NK-92 (cell line): ENCODE data around the gene DRICH1.
"Not testable (repeated sequence)": the region's sequence is repeated elsewhere in the genome, so short reads cannot be mapped to it uniquely, and the experiment has no call there.

Source experiments
- DNase-seq: peaks from one replicate; lab custom pipeline; 2025; ENCODE audit not compliant: unreplicated experiment; lab: John Stamatoyannopoulos, UW

Gene DRICH1

DNA sequence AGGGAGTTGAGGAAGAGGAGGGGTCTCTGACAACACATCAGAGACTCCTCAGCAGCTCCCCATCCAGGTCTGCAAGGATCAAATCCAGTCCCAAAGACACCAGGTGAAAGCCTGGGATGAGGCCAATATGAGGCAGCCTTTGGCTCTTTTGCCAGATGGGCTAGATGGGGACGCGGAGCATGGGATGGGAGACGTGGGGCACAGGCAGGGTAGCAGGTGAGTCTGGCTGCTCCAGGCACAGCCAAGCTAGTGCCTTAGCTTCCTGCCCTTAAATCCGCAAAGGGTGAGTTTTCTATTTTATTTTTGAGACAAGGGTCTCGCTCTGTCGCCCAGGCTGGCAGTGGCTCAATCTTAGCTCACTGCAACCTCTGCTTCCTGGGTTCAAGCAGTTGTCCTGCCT, 19.6 kb upstream of the DRICH1 start:
- no peak for DNase-seq

DNA sequence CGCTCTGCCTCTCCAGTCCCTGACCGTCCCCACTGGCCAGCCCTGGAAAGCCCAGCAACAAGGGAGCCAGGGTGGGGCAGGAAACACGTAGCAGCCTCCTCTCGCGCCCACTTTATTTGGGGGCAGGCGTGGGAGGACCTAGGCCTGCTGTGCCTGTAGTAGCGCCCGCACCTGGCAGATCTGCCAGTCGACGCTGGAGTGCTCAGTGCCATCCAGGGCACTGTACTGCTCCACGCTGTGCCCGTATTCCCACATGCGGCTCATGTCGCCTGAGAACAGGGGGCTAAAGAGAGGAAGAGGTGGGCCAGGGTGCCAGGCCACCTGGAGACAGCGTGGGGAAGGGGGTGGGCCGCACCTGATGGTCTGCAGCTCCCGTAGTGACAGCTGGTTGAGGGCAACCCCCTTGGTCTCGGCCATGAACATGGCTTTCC, 17.0 kb upstream of the DRICH1 start:
- no peak for DNase-seq

DNA sequence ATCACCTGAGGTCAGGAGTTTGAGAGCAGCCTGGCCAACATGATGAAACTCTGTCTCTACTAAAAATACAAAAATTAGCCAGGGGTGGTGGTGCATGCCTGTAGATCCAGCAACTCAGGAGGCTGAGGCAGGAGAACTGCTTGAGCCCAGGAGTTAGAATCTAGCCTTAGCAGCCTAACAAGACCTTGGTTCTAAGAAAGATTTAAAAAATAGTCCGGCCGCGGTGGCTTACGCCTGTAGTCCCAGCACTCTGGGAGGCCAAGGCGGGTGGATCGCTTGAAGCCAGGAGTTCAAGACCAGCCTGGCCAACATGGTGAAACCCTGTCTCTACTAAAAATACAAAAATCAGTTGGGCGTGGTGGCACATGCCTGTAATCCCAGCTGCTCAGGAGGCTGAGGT, 14.4 kb upstream of the DRICH1 start:
- not testable (repeated sequence) for DNase-seq

DNA sequence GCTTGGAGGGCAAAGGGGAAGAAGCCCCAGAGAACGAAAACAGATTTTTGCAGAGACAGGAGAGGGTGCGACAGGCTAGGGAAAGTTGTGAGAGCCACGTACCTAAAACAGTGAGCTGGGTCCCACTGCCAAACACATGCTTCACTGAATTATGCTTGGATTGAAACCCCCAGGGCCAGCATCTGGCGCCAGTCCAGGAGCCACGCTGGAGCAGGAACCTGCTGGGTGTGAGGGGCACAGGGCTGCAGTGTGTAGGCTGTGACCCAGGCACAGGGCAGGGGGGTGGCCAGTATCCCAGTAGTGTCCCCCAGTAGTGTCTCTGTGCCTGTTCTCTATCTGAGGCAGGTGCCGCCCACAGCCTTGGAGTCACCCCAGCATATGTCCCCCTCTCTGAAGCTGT, 8.1 kb upstream of the DRICH1 start:
- not testable (repeated sequence) for DNase-seq

DNA sequence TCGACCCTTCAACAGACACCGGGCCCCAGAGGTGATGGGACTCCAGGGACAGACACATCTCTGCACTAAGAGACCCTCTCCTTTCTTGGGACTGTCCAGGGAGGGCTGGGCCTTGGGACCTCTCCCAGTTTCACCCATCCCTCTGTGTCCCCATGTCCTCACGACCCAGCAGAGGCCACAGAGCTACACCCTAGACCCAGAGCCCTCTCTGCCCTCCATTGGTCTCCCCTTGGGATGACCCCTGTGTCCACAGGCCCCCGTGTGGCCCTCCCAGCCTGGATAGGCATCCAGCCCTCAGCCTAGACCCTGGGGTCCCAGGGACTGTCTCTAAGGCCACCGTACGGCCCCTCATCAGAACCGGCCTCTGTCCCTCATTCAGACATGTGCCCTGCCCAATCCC, 7.5 kb upstream of the DRICH1 start:
- DNase-seq: no peak

DNA sequence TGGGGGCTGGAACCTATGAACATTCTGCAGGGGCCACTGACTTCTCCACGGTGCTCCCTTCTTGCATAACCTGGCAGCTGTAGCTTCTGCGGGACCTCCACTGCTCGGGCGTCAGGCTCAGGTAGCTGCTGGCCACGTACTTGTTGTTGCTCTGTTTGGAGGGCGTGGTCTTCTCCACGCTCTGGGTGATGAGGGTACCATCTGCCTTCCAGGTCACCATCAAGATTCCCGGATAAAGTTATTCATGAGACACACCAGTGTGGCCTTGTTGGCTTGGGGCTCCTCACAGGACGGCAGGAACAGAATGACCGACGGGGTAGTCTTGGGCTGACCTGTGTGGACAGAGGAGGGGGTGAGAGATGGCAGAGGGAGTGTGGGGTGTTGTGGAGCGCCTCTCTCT, 6.5 kb upstream of the DRICH1 start:
- no peak for DNase-seq

DNA sequence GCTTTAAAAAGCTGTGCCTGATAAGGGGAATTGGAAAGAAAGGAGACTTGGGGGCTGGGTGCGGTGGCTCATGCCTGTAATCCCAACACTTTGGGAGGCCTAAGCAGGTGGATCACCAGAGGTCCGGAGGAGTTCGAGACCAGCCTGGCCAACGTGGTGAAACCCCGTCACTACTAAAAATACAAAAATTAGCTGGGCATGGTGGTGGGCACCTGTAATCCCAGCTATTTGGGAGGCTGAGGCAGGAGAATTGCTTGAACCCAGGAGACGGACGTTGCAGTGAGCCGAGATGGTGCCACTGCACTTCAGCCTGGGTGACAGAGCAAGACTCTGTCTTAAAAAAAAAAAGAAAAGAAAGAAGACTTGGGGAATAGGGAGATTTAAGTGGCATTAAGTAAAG, 3.2 kb upstream of the DRICH1 start:
- DNase-seq: not testable (repeated sequence)

DNA sequence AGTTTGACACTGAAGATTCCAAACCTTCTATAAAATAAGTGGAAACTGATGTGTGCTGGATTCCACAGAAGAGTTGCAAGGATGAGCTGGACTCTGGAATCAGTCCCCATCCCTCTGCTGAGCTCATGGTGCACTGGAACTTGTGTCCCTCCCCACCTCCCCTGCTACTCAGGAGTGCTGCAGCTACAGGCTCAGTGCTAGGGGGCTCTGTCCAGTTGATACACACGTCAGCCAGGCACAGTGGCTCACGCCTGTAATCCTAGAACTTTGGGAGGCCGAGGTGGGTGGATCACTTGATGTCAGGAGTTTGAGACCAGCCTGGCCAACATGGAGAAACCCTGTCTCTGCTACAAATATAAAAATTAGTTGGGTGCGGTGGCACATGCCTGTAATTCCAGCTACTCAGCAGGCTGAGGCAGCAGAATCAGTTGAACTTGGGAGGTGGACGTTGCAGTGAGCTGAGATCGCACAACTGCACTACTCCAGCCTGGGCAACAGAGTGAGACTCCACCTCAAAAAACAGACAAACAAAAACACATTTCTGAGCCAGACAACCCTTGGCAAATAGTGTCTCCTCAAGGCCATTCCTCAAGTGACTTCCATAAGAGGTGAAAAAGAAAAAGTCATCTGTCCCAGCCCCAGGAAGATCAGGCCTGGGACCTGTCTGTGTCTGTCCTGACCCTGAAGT, 3.9 kb downstream of the DRICH1 start:
- not testable (repeated sequence) for DNase-seq

DNA sequence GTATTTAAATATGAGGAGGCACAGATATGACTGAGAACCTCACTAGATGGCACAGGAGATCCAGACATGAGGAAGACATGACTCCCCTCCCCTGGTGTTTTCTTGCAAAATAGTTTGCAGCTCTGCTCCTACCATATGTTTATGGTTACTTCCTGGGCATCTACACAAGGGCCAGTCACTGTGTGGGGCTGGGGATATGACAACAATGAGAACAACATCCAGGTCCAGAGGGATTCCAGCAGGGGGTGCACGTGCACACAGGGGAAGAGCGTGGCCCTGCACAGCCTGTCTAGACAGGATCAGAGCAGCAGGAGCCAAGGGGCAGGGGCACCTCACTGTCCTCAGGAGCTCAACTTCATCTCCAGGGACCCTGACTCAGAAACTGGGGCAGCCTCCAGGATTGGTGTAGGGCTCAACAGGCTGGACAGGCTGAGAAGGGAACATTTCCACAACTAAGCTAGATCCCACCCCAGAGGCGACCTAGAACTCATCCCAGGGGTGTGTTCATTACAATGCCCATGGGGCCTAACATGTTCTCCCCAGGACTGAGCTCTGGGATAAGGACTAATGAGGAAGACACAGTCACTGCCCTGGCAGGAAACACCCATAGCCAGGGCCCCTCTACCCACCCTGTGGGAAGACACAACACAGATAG, 4.6 kb downstream of the DRICH1 start:
- DNase-seq: not testable (repeated sequence)

DNA sequence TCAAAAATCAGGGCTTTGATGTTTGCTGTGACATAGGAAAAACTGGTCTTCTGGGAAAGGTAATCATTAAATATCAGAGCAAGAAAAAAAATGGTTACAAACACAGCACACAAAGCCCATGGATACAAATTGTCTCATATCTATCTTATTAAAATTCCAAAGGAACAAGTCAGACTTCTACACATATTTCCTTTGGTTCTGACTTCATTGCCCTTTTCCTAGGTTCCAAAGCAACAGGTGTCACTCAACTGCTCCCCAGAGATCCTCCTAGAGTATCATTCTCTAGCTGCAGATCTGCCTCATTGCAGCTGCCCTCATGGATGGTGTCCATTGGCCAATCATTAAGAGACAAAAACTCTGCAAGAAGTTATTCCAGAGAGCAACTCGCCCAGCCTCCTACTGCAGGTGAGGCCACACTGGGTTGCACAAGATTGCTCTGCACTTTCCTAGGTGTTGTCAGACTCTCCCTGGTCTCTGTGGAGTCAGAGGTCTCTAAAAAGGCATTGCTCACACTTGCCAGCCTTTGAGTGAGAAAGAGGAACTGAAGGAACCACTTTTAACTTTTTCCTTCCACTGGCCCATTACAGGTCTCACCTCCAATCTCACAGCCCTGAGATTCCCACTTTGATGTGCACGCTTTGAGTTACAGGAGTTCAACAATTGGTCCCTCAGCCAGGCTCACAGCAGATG, 5.7 kb downstream of the DRICH1 start:
- no peak for DNase-seq

DNA sequence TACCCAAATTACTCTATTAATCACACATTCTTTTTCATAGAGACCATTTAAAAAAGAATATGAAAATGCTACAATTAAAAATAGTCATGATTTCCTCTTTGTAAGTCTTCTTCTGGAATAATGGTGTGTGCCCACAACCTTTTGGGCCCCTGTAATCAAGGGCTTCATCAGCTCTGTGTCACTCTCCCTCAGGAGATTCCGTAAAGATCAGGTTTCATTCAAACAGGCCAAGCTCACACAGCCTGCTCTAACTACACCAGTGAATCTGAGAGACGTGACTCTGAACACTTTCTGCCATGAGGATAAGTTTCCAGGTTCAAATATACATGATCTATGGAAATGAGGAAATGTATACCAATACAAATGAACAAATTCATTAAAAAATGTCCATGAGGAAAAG, 9.5 kb downstream of the DRICH1 start:
- DNase-seq: no peak

DNA sequence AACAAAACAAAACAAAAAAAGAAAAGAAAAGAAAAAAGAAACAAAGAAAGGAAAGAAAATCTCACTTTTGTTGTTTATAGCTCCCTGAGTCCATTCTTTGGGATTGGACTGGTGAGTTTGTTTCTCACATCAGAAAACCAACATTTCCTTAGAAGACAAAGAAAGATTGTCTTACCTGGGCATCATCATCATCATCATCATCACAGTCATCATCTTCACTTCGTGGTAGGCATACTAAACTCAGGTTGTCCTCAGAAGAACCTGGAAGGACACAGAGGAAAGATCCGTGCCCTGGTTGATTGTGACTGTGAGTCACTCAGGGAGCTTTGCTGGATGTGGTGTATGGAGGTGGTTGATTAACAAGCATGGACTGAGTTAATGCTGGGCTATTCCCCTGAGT, 10.2 kb downstream of the DRICH1 start:
- DNase-seq: not testable (repeated sequence)

DNA sequence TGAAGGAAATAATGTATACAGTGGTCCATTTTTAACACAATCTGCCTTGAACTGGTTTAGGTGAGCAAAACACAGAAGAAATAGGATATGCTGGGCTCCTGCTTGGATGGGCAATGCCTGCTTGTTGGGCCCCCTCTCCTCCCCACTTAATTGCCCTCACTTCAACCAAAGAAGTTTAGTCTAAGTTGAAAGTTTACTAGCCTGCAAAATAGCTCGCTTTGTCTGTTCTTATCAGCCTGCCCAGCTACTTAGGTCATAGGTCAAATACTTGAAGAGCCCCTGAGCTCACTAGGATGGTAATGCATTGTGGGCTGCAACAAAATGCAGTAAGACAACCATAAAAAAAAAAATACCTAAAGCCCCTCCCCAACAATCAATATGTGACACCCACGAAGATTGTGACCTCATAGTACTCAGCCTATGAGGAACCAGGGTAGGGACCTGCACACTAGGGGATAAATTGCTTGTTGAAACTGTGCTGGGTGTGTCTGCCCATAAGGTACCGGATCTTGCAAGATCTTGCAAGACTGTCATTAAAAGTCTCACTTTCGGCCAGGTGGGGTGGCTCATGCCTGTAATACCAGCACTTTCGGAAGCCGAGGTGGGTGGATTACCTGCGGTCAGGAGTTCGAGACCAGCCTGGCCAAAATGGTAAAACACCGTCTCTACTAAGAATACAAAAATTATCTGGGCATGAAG, 10.9 kb downstream of the DRICH1 start:
- DNase-seq: no peak

DNA sequence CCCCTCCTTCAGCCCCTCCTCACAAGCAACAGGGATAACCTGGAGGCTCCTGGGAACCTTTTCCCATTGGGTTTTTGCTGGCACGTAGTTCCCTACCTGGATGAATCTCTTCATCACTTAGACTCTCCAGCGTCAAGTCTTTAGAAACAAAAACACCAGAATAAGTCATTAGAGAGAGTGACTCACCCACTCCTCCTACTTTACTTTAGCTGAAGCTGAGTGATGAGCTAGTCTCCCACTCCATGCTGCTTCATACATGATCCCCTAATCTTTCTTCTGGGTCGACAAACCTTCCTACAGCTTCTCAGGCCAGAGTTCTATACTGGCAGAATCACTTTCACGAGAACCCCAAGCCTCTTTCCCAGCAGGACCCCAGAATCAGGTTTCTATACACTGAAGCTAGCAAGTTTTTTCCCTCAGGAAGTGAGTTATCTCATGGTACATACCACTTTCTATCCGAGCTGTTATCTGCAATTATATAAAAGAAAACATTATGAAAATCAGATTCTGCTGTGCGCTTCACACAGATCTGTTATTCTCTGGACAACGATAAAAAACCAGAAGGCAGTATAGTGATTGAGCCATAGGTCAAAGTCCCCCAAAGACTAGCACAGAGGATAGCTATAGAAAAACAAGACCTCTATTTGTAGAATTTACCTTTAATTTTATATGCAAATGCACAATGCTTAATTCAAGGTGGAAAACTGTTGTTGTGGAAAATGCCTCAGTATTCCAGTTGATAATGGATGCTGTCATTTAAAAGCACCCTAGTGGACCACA, 18.7 kb downstream of the DRICH1 start:
- no peak for DNase-seq

DNA sequence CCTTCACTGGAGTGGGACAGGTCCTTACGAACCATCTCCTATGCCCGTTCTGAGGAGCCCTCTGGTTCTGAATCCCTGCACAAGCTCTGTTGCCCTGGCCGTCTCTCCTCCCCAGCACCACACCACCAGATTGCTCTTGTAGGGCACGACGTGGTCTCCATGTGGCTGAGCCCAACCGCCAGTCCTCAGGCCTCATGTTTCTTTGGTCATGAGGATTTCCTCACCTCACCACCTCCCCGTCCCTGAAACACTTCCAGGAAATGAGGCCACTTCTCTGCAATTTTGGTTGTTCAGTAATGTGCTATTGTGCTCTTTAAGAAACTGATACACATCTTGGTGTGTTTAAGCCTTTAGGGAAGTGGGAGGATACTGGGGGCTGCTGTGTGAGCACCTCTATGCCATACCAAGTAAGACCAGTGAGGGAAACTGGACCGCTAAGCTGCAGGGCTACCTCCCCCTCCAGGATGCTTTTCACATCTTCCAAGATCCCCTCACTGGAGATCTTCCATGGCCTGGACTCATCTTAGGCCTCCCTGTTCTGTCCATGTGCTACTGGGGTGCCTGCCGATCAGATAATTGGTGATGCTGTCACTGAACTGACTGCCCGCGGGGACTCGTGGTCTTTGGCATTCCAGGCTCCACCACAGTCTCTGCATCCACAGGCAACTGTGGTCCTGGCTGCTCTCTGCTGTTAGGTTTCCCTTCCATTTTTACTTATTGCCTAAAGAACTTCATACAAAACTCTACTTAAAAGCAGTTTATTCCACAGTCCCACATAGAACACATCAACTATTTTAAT, 21.9 kb downstream of the DRICH1 start:
- no peak for DNase-seq

DNA sequence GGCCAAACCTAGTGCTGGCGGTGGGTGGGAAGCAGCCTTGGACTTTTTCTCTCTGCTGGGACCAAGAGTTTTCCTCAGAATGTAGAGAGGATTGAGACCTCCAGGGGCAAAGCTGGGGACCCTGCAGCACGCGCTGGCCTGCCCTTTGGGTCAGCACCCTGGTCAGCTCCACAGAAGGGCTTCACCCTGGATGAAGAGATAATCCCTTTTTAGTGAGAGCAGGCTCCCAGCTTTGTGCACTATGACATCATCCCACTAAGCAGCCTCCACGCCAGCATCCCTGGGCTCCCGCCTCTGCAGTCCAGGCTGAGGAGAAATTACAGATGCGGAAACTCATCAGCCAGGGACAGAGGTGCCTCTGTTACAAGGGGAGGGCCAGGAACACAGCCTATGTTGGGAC, 23.5 kb downstream of the DRICH1 start:
- DNase-seq: no peak

DNA sequence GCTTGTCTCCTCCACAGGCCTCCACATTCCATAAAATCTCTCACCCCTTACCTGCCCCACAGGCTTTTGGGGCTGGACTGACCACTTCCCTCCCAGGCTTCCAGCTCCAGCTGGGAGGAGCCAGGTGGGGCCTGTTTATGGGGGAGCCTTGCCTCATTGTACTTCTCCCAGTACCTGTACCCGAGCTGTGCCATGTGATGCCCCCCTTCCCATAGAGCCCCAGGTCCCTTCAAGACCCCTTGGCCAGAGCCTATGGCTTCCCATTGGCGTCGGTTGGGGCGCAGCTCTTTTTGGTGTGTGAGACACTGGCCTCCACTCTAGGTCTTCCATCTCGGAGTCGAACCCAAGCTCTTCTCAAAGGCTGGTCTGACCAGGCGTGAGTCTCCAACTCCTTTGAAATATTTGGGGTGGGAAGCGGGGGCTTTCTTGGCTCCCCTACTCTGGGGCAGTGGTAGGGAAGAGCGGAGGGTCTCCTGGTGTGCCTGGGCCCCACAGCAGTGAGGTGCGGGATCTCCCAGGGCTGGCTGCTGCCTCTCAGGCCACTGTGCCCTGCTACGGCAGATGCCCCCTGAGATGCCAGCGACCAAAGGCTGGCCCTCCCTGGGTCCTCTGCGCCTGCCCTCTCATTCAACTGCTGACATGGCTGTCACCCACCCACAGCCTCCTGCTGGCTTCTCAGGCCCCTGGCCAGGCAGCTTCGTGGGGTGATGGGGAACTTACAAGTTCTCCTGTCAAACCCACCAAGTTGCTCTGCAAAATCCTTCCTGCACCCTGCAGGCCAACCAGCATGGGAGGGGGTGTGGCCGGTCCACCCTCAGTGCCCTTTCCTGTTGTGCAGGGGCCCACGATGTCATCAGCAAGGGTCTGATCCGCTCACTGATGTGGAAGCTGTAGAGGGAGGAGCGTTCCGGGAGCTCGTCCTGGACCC, 25.7 kb downstream of the DRICH1 start:
- DNase-seq: no peak

DNA sequence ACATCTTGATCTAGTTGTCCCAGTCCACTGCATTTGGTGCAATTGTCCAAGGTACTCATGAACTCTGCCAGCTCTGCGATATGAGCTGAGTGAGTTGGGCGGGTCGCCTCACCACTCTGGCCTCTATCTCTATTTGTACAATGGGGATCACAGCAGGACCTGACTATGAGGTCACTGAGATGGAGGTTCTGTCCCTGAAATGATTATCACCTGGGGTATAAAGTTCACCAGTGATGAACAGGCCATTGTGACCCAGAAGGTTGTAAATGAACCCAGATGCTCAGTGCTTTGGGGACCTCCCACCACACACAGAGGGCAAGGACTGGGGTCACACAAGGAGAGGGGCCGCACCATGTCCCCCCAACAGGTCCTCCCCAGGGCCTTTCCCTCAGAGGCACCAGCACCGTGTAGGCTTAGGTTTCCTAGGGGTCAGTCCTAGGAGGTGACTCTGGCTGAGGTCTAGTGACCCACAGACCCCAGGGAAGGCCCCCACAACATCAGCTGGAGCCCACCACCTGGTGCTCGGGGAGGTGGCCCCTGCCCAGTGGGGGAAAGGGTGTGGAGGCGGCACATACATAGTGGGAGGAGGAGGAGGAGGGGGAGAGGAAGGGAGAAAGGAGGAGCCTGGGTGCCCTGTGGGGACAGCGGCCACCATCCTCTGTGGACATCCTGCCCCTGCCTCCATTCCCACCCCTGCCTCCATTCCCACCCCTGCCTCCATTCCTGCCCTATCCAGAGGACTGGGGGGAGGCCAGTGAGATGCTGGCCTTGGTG, 27.0 kb downstream of the DRICH1 start:
- no peak for DNase-seq
